ENCODE results near the gene SPA17. TPM values are rescaled to one million over a fixed set of nuclear protein-coding genes. Genes with fewer than 3 reads are reported as not detected.

The SPA17 gene
- 10 to 100 TPM in 1 of 2 donors, 1 to 10 TPM in 1; 8.4 to 10.7 TPM for total RNA-seq

GRCh38 chr11:124673333-124674167, at the start of gene SPA17, which contains the start of gene SIAE:
TSS of gene SPA17 (plus strand) at chr11:124673904. CDS start at chr11:124675265, 1,361 bp downstream.
TSS of gene SIAE (minus strand) at chr11:124673739. CDS start at chr11:124673708, 31 bp downstream.
- H3K9ac ChIP-seq (ENCODE audit: low read depth in 2 of 2, low read length in 2 of 2): peak within 1 kb of the TSS; percentile 86 to 89
- peak within 1 kb of the TSS; percentile 77 for H3K4me3 ChIP-seq
- no peak for TF ChIP-seq CTCF (IDR thresholded peaks at IDR 0.05)
- intact Hi-C loops (cut with DNase I): loop anchor here (5.0 kb wide), 1 partner anchor 74 kb away; no protein-coding TSS in a partner anchor
- no peaks in the 10 kb centered on the region for H3K27me3 ChIP-seq
- H3K4me1 ChIP-seq: no peaks in the 10 kb centered on the region
- H3K9me3 ChIP-seq: no peaks in the 10 kb centered on the region
- H3K27ac ChIP-seq: peak within 1 kb of the TSS; percentile 91
- H3K36me3 ChIP-seq: no peaks in the 10 kb centered on the region
- DNase-seq: peak; percentile 96

GRCh38 chr11:124625504-124626168, 48.1 kb upstream of the SPA17 start:
- Histone ChIP-seq H3K4me1 (peaks cover 4% of the 10 kb centered on the region), H3K4me3 (no peak overlapping the region), H3K9ac (ENCODE audit: low read depth in 2 of 2, low read length in 2 of 2) (no peak overlapping the region), H3K27me3 (no peaks in the 10 kb centered on the region), H3K36me3 (no peaks in the 10 kb centered on the region), H3K27ac (no peak overlapping the region), H3K9me3 (no peaks in the 10 kb centered on the region)
- no peak for TF ChIP-seq CTCF (IDR thresholded peaks at IDR 0.05)
- intact Hi-C loops (cut with DNase I): no loop called here
- no peak for DNase-seq

GRCh38 chr11:124627546-124627945, 46.2 kb upstream of the SPA17 start:
- Histone ChIP-seq H3K4me1 (peaks cover 4% of the 10 kb centered on the region), H3K9me3 (no peaks in the 10 kb centered on the region), H3K36me3 (peaks cover 14% of the 10 kb centered on the region), H3K9ac (ENCODE audit: low read depth in 2 of 2, low read length in 2 of 2) (no peak overlapping the region), H3K4me3 (no peak overlapping the region), H3K27me3 (no peaks in the 10 kb centered on the region), H3K27ac (no peak overlapping the region)
- DNase-seq: no peak
- no peak for TF ChIP-seq CTCF (IDR thresholded peaks at IDR 0.05)
- intact Hi-C loops (cut with DNase I): no loop called here

- intact Hi-C loops (cut with DNase I): no loop called here
- no peaks in the 10 kb centered on the region for H3K27me3 ChIP-seq
- H3K4me1 ChIP-seq: no peaks in the 10 kb centered on the region
- no peaks in the 10 kb centered on the region for H3K9me3 ChIP-seq
- no peak for TF ChIP-seq CTCF (IDR thresholded peaks at IDR 0.05)
- H3K4me3 ChIP-seq: no peak overlapping the region
- H3K27ac ChIP-seq: no peak overlapping the region
- DNase-seq: no peak
- no peak overlapping the region for H3K9ac ChIP-seq (ENCODE audit: low read depth in 2 of 2, low read length in 2 of 2)
- H3K36me3 ChIP-seq: peaks cover 24% of the 10 kb centered on the region
Measured at GRCh38 chr11:124629961-124630360, 43.7 kb upstream of the SPA17 start.

GRCh38 chr11:124633355-124633754, 40.3 kb upstream of the SPA17 start:
- Histone ChIP-seq H3K27ac (no peak overlapping the region), H3K27me3 (no peaks in the 10 kb centered on the region), H3K4me3 (no peak overlapping the region), H3K36me3 (peaks cover 24% of the 10 kb centered on the region), H3K9ac (ENCODE audit: low read depth in 2 of 2, low read length in 2 of 2) (no peak overlapping the region), H3K9me3 (no peaks in the 10 kb centered on the region), H3K4me1 (no peaks in the 10 kb centered on the region)
- intact Hi-C loops (cut with DNase I): no loop called here
- TF ChIP-seq CTCF (IDR thresholded peaks at IDR 0.05): no peak
- no peak for DNase-seq

Measured in colonic mucosa (tissue), 4 donors.